A549 (cell line): Measurements from ENCODE around the gene GM2A.

Experiments used
- EP300 ChIP-seq, 2 experiments: fragments of >200 bp; sonication (Bioruptor Twin); formaldehyde crosslinking; IDR thresholded peaks; 2 replicates in 1 of 2; 3 replicates in 1 of 2; pipeline ENCODE4 v1.6.1; 2016 to 2017
- HOXB5 ChIP-seq: fragments of 250-450 bp; sonication (Bioruptor Pico); IDR thresholded peaks from 2 replicates; pipeline ENCODE4 v1.5.0; 2020; ENCODE audit warnings: mild to moderate bottlenecking, moderate library complexity
- KDM5A ChIP-seq: fragments of 200-600 bp; sonication (generic); IDR thresholded peaks from 2 replicates; pipeline ENCODE4 v1.6.1; 2016; ENCODE audit warnings: antibody characterized with exemption, mild to moderate bottlenecking
- MAFK ChIP-seq: fragments of 450-650 bp; IDR thresholded peaks from 2 replicates; pipeline ENCODE4 v1.6.1; 2014; ENCODE audit not compliant: partially characterized antibody
- MAZ ChIP-seq: fragments of 150-350 bp; IDR thresholded peaks from 2 replicates; pipeline ENCODE4 v1.6.1; 2014; ENCODE audit warnings: antibody characterized with exemption, low read depth, low read length, borderline replicate concordance
- POLR2A ChIP-seq: IDR thresholded peaks from 2 replicates; pipeline ENCODE4 v1.6.1; 2012; ENCODE audit warnings: mild to moderate bottlenecking, low read length
- RAD21 ChIP-seq, 2 experiments: fragments of >200 bp in 1 of 2; sonication (Bioruptor Twin) in 1 of 2; formaldehyde crosslinking in 1 of 2; IDR thresholded peaks in 1 of 2; conservative IDR thresholded peaks in 1 of 2; 2 replicates in 1 of 2; 3 replicates in 1 of 2; pipeline ENCODE4 v1.6.1; 2012 to 2018; ENCODE audit warnings: inconsistent platforms in 1 of 2
- RCOR1 ChIP-seq: fragments of 150-350 bp; IDR thresholded peaks from 2 replicates; pipeline ENCODE4 v1.6.1; 2014; ENCODE audit warnings: antibody characterized with exemption, low read length, low read depth
- RNF2 ChIP-seq: fragments of 200-600 bp; sonication (generic); IDR thresholded peaks from 2 replicates; pipeline ENCODE4 v1.6.1; 2016; ENCODE audit warnings: low read depth, mild to moderate bottlenecking, antibody characterized with exemption, moderate library complexity, borderline replicate concordance
- TP53 ChIP-seq: fragments of 250-450 bp; sonication (Bioruptor Pico); IDR thresholded peaks from 2 replicates; pipeline ENCODE4 v1.5.0; 2021; ENCODE audit warnings: mild to moderate bottlenecking, moderate library complexity
- TF ChIP-seq, protein P1 (sequence below): fragments of >200 bp; sonication (Bioruptor Twin); formaldehyde crosslinking; IDR thresholded peaks from 3 replicates; pipeline ENCODE4 v1.5.1; 2016
- TF ChIP-seq, protein P2 (sequence below): fragments of 150-350 bp; IDR thresholded peaks from 2 replicates; pipeline ENCODE4 v1.6.1; 2014; ENCODE audit warnings: low read depth, mild to moderate bottlenecking, low read length
- TF ChIP-seq, protein P3 (sequence below): IDR thresholded peaks from 2 replicates; pipeline ENCODE4 v1.6.1; 2012
- TF ChIP-seq, protein P4 (sequence below): IDR thresholded peaks from 2 replicates; pipeline ENCODE4 v1.6.1; 2012; ENCODE audit warnings: low read depth, borderline replicate concordance

DNA sequence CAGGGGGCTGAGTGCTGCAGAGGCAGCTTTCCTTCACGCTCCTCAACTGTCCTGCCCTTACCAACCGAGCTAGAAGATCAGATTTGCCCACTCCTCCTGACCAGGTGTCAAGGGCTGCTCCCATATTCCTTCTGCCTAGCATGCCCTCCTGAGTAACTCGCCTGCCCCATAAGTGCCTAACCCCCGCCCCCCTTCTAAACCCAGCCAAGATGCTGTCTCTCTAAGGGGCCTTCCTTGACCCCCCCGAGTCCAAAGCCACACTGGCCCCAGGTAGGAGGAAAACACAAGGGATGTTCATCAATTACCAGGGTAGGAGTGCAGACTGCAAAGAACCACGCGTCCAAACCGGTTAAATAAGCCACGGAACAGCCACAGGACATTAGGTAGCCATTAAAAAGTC is 33.8 kb upstream of the GM2A start:
- TF ChIP-seq MAZ (no peak), MAFK (no peak), POLR2A (no peak), KDM5A (no peak), RCOR1 (no peak), HOXB5 (CRISPR knock-in tag) (no peak), RNF2 (no peak), RAD21 (conservative IDR thresholded peaks at IDR 0.05 in 1 of 2, IDR thresholded peaks at IDR 0.05 in 1 of 2) (no peak), TP53 (no peak), EP300 (IDR thresholded peaks at IDR 0.05) (no peak)
- TF ChIP-seq, protein P1, sequence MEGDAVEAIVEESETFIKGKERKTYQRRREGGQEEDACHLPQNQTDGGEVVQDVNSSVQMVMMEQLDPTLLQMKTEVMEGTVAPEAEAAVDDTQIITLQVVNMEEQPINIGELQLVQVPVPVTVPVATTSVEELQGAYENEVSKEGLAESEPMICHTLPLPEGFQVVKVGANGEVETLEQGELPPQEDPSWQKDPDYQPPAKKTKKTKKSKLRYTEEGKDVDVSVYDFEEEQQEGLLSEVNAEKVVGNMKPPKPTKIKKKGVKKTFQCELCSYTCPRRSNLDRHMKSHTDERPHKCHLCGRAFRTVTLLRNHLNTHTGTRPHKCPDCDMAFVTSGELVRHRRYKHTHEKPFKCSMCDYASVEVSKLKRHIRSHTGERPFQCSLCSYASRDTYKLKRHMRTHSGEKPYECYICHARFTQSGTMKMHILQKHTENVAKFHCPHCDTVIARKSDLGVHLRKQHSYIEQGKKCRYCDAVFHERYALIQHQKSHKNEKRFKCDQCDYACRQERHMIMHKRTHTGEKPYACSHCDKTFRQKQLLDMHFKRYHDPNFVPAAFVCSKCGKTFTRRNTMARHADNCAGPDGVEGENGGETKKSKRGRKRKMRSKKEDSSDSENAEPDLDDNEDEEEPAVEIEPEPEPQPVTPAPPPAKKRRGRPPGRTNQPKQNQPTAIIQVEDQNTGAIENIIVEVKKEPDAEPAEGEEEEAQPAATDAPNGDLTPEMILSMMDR: no peak
- TF ChIP-seq, protein P2, sequence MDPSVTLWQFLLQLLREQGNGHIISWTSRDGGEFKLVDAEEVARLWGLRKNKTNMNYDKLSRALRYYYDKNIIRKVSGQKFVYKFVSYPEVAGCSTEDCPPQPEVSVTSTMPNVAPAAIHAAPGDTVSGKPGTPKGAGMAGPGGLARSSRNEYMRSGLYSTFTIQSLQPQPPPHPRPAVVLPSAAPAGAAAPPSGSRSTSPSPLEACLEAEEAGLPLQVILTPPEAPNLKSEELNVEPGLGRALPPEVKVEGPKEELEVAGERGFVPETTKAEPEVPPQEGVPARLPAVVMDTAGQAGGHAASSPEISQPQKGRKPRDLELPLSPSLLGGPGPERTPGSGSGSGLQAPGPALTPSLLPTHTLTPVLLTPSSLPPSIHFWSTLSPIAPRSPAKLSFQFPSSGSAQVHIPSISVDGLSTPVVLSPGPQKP: no peak
- TF ChIP-seq, protein P3, sequence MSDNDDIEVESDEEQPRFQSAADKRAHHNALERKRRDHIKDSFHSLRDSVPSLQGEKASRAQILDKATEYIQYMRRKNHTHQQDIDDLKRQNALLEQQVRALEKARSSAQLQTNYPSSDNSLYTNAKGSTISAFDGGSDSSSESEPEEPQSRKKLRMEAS: no peak
- TF ChIP-seq, protein P4, sequence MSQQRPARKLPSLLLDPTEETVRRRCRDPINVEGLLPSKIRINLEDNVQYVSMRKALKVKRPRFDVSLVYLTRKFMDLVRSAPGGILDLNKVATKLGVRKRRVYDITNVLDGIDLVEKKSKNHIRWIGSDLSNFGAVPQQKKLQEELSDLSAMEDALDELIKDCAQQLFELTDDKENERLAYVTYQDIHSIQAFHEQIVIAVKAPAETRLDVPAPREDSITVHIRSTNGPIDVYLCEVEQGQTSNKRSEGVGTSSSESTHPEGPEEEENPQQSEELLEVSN: no peak
